ENCODE results near the gene SUPT4H1.
"Not testable (repeated sequence)": the region's sequence is repeated elsewhere in the genome, so short reads cannot be mapped to it uniquely, and the experiment has no call there.

SUPT4H1 gene
- total RNA-seq: 0.77 to 1.4 reads per million in 2 donors

GRCh38 chr17:58351831-58352595, at the start of gene SUPT4H1:
SUPT4H1 (minus strand) TSS chr17:58352201; CDS start chr17:58352135, 66 bp downstream.
- DNase-seq: peak; percentile 94

GRCh38 chr17:58401287-58401686, 49.3 kb upstream of the SUPT4H1 start:
- DNase-seq: no peak

- DNase-seq: no peak
These were observed 48.8 kb upstream of the SUPT4H1 start for GRCh38 chr17:58400826-58401225.

- no peak for DNase-seq
These were observed 48.0 kb upstream of the SUPT4H1 start for GRCh38 chr17:58399974-58400373.

GRCh38 chr17:58398574-58399266, 46.7 kb upstream of the SUPT4H1 start:
- no peak for DNase-seq

- DNase-seq: not testable (repeated sequence)
These were observed 45.4 kb upstream of the SUPT4H1 start for GRCh38 chr17:58397421-58397820.

GRCh38 chr17:58396173-58396572, 44.2 kb upstream of the SUPT4H1 start:
- DNase-seq: no peak

- no peak for DNase-seq
These were observed 42.7 kb upstream of the SUPT4H1 start for GRCh38 chr17:58394534-58395223.

GRCh38 chr17:58391302-58391984, 39.4 kb upstream of the SUPT4H1 start:
- no peak for DNase-seq

- no peak for DNase-seq
These were observed 38.9 kb upstream of the SUPT4H1 start for GRCh38 chr17:58390884-58391283.

GRCh38 chr17:58388302-58389190, 36.5 kb upstream of the SUPT4H1 start:
- no peak for DNase-seq

GRCh38 chr17:58387834-58388233, 35.8 kb upstream of the SUPT4H1 start:
- no peak for DNase-seq

GRCh38 chr17:58386708-58387107, 34.7 kb upstream of the SUPT4H1 start:
- DNase-seq: no peak

- DNase-seq: no peak
These were observed 33.4 kb upstream of the SUPT4H1 start for GRCh38 chr17:58385359-58385899.

- no peak for DNase-seq
These were observed 32.9 kb upstream of the SUPT4H1 start for GRCh38 chr17:58384897-58385296.

- no peak for DNase-seq
These were observed 32.0 kb upstream of the SUPT4H1 start for GRCh38 chr17:58383892-58384462.

- no peak for DNase-seq
These were observed 30.9 kb upstream of the SUPT4H1 start for GRCh38 chr17:58382872-58383242.

- no peak for DNase-seq
These were observed 30.3 kb upstream of the SUPT4H1 start for GRCh38 chr17:58382108-58382871.

- no peak for DNase-seq
These were observed 29.4 kb upstream of the SUPT4H1 start for GRCh38 chr17:58381124-58382035.

Measured in activated gamma-delta T cell (primary cell).